Measurements from ENCODE around the gene RAD23A. TPM values are rescaled to one million over a fixed set of nuclear protein-coding genes. Genes with fewer than 3 reads are reported as not detected.
"Not testable (repeated sequence)": the region's sequence is repeated elsewhere in the genome, so short reads cannot be mapped to it uniquely, and the experiment has no call there.

The RAD23A gene
- total RNA-seq, 2 donors from 2014 or later, result 113 to 145 TPM

- Histone ChIP-seq H3K36me3 (no peaks in the 10 kb centered on the region), H3K4me1 (replicated peaks) (no peaks in the 10 kb centered on the region), H3K9me3 (no peaks in the 10 kb centered on the region), H3K27ac (no peak overlapping the region), H3K27me3 (replicated peaks; ENCODE audit: insufficient read depth) (no peaks in the 10 kb centered on the region), H3K4me3 (no peak overlapping the region)
- DNase-seq (ENCODE audit: low spot score), result no peak
- intact Hi-C loops (cut with DNase I), result no loop called here
- WGBS, result 93% methylated on average over 16 of the region's 16 CpGs
- TF ChIP-seq CTCF (IDR thresholded peaks at IDR 0.05), result no peak
- TF ChIP-seq POLR2AphosphoS5 (IDR thresholded peaks at IDR 0.05), result no peak
- TF ChIP-seq POLR2A (IDR thresholded peaks at IDR 0.05), result no peak
Observed at GRCh38 chr19:12973236-12973635, 27.6 kb downstream of the RAD23A start.

GRCh38 chr19:12974301-12975220 is 28.9 kb downstream of the RAD23A start:
- H3K36me3 ChIP-seq, result no peaks in the 10 kb centered on the region
- no peaks in the 10 kb centered on the region for H3K9me3 ChIP-seq
- H3K27ac ChIP-seq, result no peak overlapping the region
- DNase-seq (ENCODE audit: low spot score), result no peak
- TF ChIP-seq POLR2A (IDR thresholded peaks at IDR 0.05) (no peak), CTCF (IDR thresholded peaks at IDR 0.05) (no peak), POLR2AphosphoS5 (IDR thresholded peaks at IDR 0.05) (no peak)
- no peaks in the 10 kb centered on the region for H3K4me1 ChIP-seq (replicated peaks)
- intact Hi-C loops (cut with DNase I), result no loop called here
- no peaks in the 10 kb centered on the region for H3K27me3 ChIP-seq (replicated peaks; ENCODE audit: insufficient read depth)
- H3K4me3 ChIP-seq, result no peak overlapping the region
- 74% methylated on average over 19 of the region's 19 CpGs for WGBS

- H3K4me3 ChIP-seq, result no peak overlapping the region
- H3K27ac ChIP-seq, result no peak overlapping the region
- no peak for DNase-seq (ENCODE audit: low spot score)
- no peaks in the 10 kb centered on the region for H3K9me3 ChIP-seq
- WGBS, result 65% methylated on average over 17 of the region's 17 CpGs
- H3K36me3 ChIP-seq, result no peaks in the 10 kb centered on the region
- no peaks in the 10 kb centered on the region for H3K4me1 ChIP-seq (replicated peaks)
- intact Hi-C loops (cut with DNase I), result no loop called here
- no peak for TF ChIP-seq POLR2AphosphoS5 (IDR thresholded peaks at IDR 0.05)
- no peak for TF ChIP-seq POLR2A (IDR thresholded peaks at IDR 0.05)
- TF ChIP-seq CTCF (IDR thresholded peaks at IDR 0.05), result no peak
- no peaks in the 10 kb centered on the region for H3K27me3 ChIP-seq (replicated peaks; ENCODE audit: insufficient read depth)
Observed at GRCh38 chr19:12975221-12975741, 29.6 kb downstream of the RAD23A start.

GRCh38 chr19:12976109-12976508 is 30.4 kb downstream of the RAD23A start:
- H3K27ac ChIP-seq; H3K36me3 ChIP-seq; H3K4me1 ChIP-seq (replicated peaks); H3K4me3 ChIP-seq; H3K27me3 ChIP-seq (replicated peaks; ENCODE audit: insufficient read depth); DNase-seq (ENCODE audit: low spot score); H3K9me3 ChIP-seq; intact Hi-C loops (cut with DNase I): not testable (repeated sequence)
- WGBS, result 76% methylated on average over 7 of the region's 7 CpGs

DNA sequence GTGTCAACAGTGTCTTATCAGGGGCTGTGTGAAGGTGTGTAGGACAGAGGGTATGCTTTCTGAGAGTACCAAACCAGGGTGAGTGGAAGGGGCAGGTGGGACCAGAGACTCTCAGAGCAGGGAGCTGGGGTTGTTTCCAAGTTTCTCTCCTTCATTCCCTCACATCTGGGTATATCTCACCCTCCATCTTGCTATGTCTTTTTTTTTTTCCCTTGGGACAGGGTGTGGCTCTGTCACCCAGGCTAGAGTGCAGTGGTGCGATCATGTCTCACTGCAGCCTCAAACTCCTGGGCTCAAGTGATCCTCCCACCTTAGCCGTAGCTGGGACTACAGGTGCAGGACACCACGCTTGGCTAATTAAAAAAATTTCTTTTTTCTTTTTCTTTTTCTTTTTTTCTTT is 34.3 kb downstream of the RAD23A start:
- Histone ChIP-seq H3K27me3 (replicated peaks; ENCODE audit: insufficient read depth) (no peaks in the 10 kb centered on the region), H3K36me3 (no peaks in the 10 kb centered on the region), H3K4me1 (replicated peaks) (no peaks in the 10 kb centered on the region), H3K4me3 (no peak overlapping the region), H3K27ac (no peak overlapping the region), H3K9me3 (no peaks in the 10 kb centered on the region)
- no peak for DNase-seq (ENCODE audit: low spot score)
- intact Hi-C loops (cut with DNase I), result loop anchor here (2.0 kb wide), 1 partner anchor 283 kb away; no protein-coding TSS in a partner anchor
- WGBS, result 96% methylated on average over 3 of the region's 3 CpGs
- no peak for TF ChIP-seq POLR2A (IDR thresholded peaks at IDR 0.05)
- TF ChIP-seq POLR2AphosphoS5 (IDR thresholded peaks at IDR 0.05), result no peak
- no peak for TF ChIP-seq CTCF (IDR thresholded peaks at IDR 0.05)

Measured in prostate gland (tissue), 2 donors.